Measurements from ENCODE around the gene NAXE.

DNA sequence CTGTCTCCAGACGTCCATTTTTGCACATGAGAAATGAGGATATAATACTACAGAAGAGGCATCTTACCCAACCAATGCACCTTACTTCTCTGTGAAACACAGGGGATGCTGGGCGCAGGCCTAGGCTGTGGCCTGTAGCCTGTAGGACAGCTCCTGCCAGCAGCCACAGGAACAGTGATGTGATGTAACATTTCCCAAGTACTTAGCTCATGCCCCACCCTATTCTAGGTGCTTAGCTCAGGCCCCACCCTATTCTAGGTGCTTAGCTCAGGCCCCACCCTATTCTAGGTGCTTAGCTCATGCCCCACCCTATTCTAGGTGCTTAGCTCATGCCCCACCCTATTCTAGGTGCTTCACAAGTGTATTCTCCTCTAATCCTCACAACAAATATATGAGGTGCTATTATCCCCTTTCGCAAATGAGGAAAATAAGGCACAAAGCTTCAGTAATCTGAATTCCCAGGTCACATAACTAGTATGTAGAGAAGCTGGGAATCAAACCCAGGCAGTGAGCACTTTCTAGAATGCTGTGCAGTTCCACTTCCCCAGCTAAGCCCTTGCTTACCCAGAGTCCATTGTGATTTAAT, 4.6 kb upstream of the NAXE start:
- TF ChIP-seq, protein P1, sequence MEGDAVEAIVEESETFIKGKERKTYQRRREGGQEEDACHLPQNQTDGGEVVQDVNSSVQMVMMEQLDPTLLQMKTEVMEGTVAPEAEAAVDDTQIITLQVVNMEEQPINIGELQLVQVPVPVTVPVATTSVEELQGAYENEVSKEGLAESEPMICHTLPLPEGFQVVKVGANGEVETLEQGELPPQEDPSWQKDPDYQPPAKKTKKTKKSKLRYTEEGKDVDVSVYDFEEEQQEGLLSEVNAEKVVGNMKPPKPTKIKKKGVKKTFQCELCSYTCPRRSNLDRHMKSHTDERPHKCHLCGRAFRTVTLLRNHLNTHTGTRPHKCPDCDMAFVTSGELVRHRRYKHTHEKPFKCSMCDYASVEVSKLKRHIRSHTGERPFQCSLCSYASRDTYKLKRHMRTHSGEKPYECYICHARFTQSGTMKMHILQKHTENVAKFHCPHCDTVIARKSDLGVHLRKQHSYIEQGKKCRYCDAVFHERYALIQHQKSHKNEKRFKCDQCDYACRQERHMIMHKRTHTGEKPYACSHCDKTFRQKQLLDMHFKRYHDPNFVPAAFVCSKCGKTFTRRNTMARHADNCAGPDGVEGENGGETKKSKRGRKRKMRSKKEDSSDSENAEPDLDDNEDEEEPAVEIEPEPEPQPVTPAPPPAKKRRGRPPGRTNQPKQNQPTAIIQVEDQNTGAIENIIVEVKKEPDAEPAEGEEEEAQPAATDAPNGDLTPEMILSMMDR (IDR thresholded peaks at IDR 0.05) = no peak
- TF ChIP-seq EP300 (IDR thresholded peaks at IDR 0.05) = no peak

Data from suprapubic skin (tissue), 3 donors.